GM18519 (cell line): ENCODE measurements around the gene GRIFIN.

Source experiments
- ATAC-seq: cut with Tn5 transposase; IDR thresholded peaks from one replicate; pipeline ENCODE4 v1.9.1; 2021; ENCODE audit warnings: mild to moderate bottlenecking, moderate library complexity; ENCODE audit not compliant: unreplicated experiment, low FRiP score

Gene GRIFIN

GRCh38 chr7:2513702-2514101 lies 37.5 kb upstream of the GRIFIN start:
- ATAC-seq, result no peak

GRCh38 chr7:2512713-2513112 lies 36.5 kb upstream of the GRIFIN start:
- ATAC-seq, result no peak

GRCh38 chr7:2512179-2512661 lies 36.0 kb upstream of the GRIFIN start:
- ATAC-seq, result no peak

GRCh38 chr7:2511769-2512168 lies 35.6 kb upstream of the GRIFIN start:
- no peak for ATAC-seq

- ATAC-seq, result no peak
These were observed 34.9 kb upstream of the GRIFIN start for GRCh38 chr7:2510909-2511768.

- ATAC-seq, result no peak
These were observed 34.1 kb upstream of the GRIFIN start for GRCh38 chr7:2510130-2510776.

GRCh38 chr7:2509298-2509906 lies 33.2 kb upstream of the GRIFIN start:
- no peak for ATAC-seq

GRCh38 chr7:2508327-2509215 lies 32.4 kb upstream of the GRIFIN start:
- ATAC-seq, result no peak

GRCh38 chr7:2507917-2508306 lies 31.7 kb upstream of the GRIFIN start:
- no peak for ATAC-seq

- ATAC-seq, result no peak
These were observed 31.2 kb upstream of the GRIFIN start for GRCh38 chr7:2507208-2507916.

GRCh38 chr7:2505401-2505800 lies 29.2 kb upstream of the GRIFIN start:
- ATAC-seq, result no peak

- ATAC-seq, result no peak
These were observed 28.7 kb upstream of the GRIFIN start for GRCh38 chr7:2504889-2505375.

- ATAC-seq, result no peak
These were observed 28.1 kb upstream of the GRIFIN start for GRCh38 chr7:2504128-2504888.

- no peak for ATAC-seq
These were observed 27.1 kb upstream of the GRIFIN start for GRCh38 chr7:2503056-2503941.

- ATAC-seq, result no peak
These were observed 26.4 kb upstream of the GRIFIN start for GRCh38 chr7:2502647-2502966.

- no peak for ATAC-seq
These were observed 25.9 kb upstream of the GRIFIN start for GRCh38 chr7:2501947-2502646.

- ATAC-seq, result no peak
These were observed 24.5 kb upstream of the GRIFIN start for GRCh38 chr7:2500701-2501100.
